Measurements from ENCODE around the gene PACRGL. TPM values are rescaled to one million over a fixed set of nuclear protein-coding genes. Genes with fewer than 3 reads are reported as not detected.
A peak's percentile ranks its signal among the peaks of the same experiment; 100 is the strongest.

The PACRGL gene
- total and polyA plus RNA-seq, 10 of the 15 experiments (the other 5 are each of a cell fraction or from before 2014, with no cell fraction given) = 1.7 to 17.2 (median 7.3) TPM

- TF ChIP-seq SREBF2 (IDR thresholded peaks at IDR 0.05; ENCODE audit: low read length) (no peak), ZBED1 (IDR thresholded peaks at IDR 0.05; ENCODE audit: borderline replicate concordance) (no peak), PRDM15 (CRISPR knock-in tag; IDR thresholded peaks at IDR 0.05) (no peak), CBX5 (IDR thresholded peaks at IDR 0.05; ENCODE audit: low read depth) (no peak), SIN3A (IDR thresholded peaks at IDR 0.05; ENCODE audit: low read depth, low read length) (no peak; the same call in none of the 2 replicates), YY1 (IDR thresholded peaks at IDR 0.05; ENCODE audit: low read depth, low read length) (no peak; the same call in 1 of the 2 replicates), YBX1 (IDR thresholded peaks at IDR 0.05) (no peak), ELK1 (IDR thresholded peaks at IDR 0.05; ENCODE audit: low read depth, low read length) (no peak), NFYA (IDR thresholded peaks at IDR 0.05; ENCODE audit: borderline replicate concordance, low read depth, low read length) (no peak), E2F8 (IDR thresholded peaks at IDR 0.05; ENCODE audit: low read depth, partially characterized antibody) (no peak), RBBP5 (conservative IDR thresholded peaks at IDR 0.05) (no peak), BHLHE40 (IDR thresholded peaks at IDR 0.05; ENCODE audit: borderline replicate concordance in 1 of 2, low read depth in 2 of 2, low read length in 1 of 2) (peak; percentile 56 to 84; a peak in 3 of 4 replicates), ESRRA (IDR thresholded peaks at IDR 0.05; ENCODE audit: low read length) (no peak), MAX (IDR thresholded peaks at IDR 0.05; ENCODE audit: low read depth, low read length) (peak; percentile 96), USF1 (IDR thresholded peaks at IDR 0.05; ENCODE audit: borderline replicate concordance, extremely low read length, insufficient read depth, low read depth, low read length) (peak; percentile 84), TARDBP (IDR thresholded peaks at IDR 0.05; ENCODE audit: borderline replicate concordance) (peak; percentile 17; the same call in 1 of the 2 replicates), PKNOX1 (IDR thresholded peaks at IDR 0.05) (peak; percentile 54), IRF5 (IDR thresholded peaks at IDR 0.05; ENCODE audit: borderline replicate concordance) (no peak)
These were observed at the start of gene PACRGL (continued) for GRCh38 chr4:20700007-20700761.
